ENCODE measurements around the gene PDE2A.

DNA sequence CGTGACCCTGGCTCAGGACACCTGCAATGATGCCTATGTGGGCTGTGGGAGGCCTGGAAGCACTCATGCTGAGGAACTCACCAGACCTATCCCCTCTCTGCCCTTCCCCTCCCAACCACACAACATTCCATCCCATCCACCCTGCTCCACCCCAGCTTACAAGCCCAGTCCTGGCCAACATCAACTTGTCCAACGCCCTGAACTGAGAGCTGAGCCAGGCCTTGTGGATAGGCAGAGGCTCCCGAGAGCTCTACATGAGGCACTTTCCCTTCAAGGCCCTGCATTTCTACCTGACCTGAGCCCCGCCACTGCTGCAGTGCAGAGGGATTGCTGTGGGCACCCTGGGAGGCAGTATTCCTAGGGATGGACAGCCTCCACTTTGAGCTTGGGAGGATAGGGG lies 112.4 kb downstream of the PDE2A start:
- TF ChIP-seq POLR2AphosphoS5 (IDR thresholded peaks at IDR 0.05; ENCODE audit: low read length) = no peak
- no peak for TF ChIP-seq EP300 (IDR thresholded peaks at IDR 0.05; ENCODE audit: borderline replicate concordance in 1 of 2, control insufficient read depth in 1 of 2, low read depth in 2 of 2, low read length in 2 of 2)
- TF ChIP-seq BCL11A (IDR thresholded peaks at IDR 0.05; ENCODE audit: low read depth, low read length) = no peak
- TF ChIP-seq CTCF (IDR thresholded peaks at IDR 0.05 in 2 of 3, conservative IDR thresholded peaks at IDR 0.05 in 1 of 3; ENCODE audit: control insufficient read depth in 2 of 3, extremely low read depth in 1 of 3, insufficient read depth in 1 of 3, low read depth in 3 of 3, low read length in 3 of 3) = no peak
- no peak for TF ChIP-seq KDM1A (IDR thresholded peaks at IDR 0.05; ENCODE audit: borderline replicate concordance)
- no peak for TF ChIP-seq CHD2 (IDR thresholded peaks at IDR 0.05; ENCODE audit: borderline replicate concordance, low read depth, low read length)
- no peak for TF ChIP-seq POLR2AphosphoS2 (IDR thresholded peaks at IDR 0.05; ENCODE audit: low read depth, low read length)
